Epithelial cell of proximal tubule (primary cell): ENCODE data around the gene CD33. TPM values are rescaled to one million over a fixed set of nuclear protein-coding genes. Genes with fewer than 3 reads are reported as not detected.
"Not testable (repeated sequence)": the region's sequence is repeated elsewhere in the genome, so short reads cannot be mapped to it uniquely, and the experiment has no call there.

Experiments
- DNase-seq: peaks from one replicate; pipeline ENCODE4 v3.0.0-alpha.2; 2011; ENCODE audit warnings: low read depth
- H3K4me3 ChIP-seq: 2 replicates; pipeline ENCODE4 v1.5.1; 2011; ENCODE audit warnings: low read depth, mild to moderate bottlenecking, low read length
- total RNA-seq: library from RNA; depleted of rRNA; stranded (reverse); fragments of >200 nt; gene quantifications from 2 replicates; pipeline ENCODE4 v1.2.3, GENCODE V29; 2015
- TF ChIP-seq, protein P1 (sequence below): conservative IDR thresholded peaks from 2 replicates; pipeline ENCODE4 v1.5.1; 2012; ENCODE audit warnings: low read depth, mild to moderate bottlenecking, low read length

Gene CD33
- total RNA-seq, 1 donor from 2014 or later, result not detected

DNA sequence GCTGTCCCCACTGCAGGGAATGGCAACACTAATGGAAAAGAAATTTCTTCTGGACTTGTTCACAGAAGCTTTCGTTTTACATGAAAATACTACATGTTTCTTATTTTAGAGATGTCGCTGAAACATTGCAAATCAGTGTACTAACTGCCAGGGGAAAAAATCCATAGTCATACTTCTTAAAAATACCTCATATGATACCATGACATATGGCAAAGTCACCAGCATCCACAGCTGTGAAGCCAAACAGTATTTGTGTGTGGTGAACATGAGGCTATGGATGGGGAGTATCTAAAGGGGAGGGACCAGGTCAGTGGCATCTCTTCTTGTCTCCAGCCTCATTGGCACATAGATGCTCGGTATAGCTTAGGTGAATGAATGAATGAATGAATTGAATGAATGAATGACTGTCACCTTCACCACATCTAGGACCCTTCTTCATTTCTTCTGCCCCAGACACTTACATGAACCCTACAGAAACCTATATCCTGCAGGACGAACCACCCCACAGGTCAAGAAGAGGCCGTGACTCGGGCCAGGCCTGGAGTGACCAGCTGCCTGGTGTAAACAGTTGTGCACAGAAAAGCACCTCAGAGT is 14.6 kb upstream of the CD33 start:
- DNase-seq, result no peak
- TF ChIP-seq, protein P1, sequence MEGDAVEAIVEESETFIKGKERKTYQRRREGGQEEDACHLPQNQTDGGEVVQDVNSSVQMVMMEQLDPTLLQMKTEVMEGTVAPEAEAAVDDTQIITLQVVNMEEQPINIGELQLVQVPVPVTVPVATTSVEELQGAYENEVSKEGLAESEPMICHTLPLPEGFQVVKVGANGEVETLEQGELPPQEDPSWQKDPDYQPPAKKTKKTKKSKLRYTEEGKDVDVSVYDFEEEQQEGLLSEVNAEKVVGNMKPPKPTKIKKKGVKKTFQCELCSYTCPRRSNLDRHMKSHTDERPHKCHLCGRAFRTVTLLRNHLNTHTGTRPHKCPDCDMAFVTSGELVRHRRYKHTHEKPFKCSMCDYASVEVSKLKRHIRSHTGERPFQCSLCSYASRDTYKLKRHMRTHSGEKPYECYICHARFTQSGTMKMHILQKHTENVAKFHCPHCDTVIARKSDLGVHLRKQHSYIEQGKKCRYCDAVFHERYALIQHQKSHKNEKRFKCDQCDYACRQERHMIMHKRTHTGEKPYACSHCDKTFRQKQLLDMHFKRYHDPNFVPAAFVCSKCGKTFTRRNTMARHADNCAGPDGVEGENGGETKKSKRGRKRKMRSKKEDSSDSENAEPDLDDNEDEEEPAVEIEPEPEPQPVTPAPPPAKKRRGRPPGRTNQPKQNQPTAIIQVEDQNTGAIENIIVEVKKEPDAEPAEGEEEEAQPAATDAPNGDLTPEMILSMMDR, result no peak

DNA sequence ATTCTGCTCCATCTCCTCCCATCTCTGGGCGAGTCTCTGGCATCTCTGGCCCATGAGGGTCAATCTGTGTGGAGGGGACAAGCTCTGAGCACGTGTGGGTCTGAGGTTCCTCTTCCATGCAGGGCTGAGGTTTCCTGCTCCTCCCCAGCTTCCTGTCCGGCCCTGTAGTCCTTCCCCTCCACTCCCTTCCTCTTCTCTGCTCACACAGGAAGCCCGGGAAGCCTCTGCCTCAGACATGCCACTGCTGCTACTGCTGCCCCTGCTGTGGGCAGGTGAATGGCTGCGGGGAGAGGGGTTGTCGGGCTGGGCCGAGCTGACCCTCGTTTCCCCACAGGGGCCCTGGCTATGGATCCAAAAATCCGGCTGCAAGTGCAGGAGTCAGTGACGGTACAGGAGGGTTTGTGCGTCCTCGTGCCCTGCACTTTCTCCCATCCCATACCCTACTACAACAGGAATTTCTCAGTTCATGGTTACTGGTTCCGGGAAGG is 14.0 kb upstream of the CD33 start:
- not testable (repeated sequence) for DNase-seq

More for the DNA sequence above, 14.6 kb upstream of the CD33 start:
- H3K4me3 ChIP-seq, result no peak overlapping the region

DNA sequence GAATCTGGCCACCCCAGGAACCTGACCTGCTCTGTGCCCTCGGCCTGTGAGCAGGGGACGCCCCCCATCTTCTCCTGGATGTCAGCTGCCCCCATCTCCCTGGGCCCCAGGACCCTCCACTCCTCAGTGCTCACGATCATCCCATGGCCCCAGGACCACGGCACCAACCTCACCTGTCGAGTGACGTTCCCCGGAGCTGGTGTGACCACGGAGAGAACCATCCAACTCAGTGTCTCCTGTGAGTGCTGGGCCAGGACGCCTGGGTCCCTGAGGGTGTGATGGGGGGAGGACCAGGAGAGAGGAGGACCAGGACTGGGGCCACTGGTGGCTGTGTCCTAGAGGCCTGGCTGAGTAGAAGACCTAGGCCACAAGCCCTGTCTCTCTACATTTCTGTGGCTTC is 13.0 kb upstream of the CD33 start:
- DNase-seq, result no peak
- TF ChIP-seq, protein P1, result no peak
- H3K4me3 ChIP-seq, result no peak overlapping the region

More for the DNA sequence above, 14.0 kb upstream of the CD33 start:
- not testable (repeated sequence) for H3K4me3 ChIP-seq

DNA sequence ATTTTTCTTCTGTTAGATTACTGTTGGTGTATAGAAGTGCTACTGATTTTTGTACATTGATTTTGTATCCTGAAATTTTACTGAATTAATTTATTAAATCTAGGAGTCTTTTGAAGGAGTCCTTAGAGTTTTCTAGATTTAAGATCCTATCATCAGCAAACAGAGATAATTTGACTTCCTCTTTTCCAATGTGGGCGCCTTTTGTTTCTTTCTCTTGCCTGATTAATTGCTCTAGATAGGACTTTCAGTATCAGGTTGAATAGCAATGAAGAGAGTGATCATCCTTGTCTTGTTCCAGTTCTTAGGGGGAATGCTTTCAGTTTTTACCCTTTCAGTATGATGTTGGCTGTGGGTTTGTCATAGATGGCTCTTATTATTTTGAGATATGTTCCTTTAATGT is 5.6 kb upstream of the CD33 start:
- TF ChIP-seq, protein P1, result no peak
- no peak overlapping the region for H3K4me3 ChIP-seq
- no peak for DNase-seq

DNA sequence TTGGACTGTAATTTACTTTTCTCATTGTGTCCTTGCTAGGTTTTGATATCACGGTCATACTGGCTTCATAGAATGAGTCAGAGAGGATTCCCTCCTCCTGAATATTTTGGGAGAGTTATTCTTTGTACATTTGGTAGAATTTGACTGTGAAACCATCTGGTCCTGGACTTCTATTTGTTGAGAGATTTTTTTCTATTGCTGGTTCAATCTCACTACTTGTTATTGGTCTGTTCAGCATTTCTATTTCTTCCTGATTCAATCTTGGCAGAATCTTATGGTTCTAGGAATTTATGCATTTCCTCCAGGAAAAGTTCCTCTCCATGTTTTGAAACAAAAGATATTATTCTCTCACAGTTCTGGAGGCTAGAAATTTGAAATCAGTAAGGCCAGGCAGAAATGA is 4.9 kb upstream of the CD33 start:
- TF ChIP-seq, protein P1, result no peak
- DNase-seq, result no peak
- H3K4me3 ChIP-seq, result no peak overlapping the region

DNA sequence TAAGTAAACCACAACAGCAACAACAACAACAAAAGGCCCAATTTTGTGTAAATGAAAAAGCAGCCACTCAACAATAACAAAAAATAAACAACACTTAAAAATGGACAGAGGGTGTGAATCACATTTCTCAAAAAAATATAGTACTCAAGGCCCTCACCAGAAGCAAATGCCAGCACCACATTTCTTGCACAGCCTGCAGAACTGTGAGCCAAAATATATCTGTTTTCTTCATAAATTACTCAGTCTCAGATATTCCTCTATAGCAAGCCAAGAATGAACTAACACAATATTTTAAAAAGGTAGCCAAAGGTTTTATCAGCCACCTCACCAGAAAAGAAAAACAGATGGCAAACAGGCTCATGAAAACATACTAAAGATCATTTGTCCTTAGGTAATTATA is 3.9 kb upstream of the CD33 start:
- no peak for DNase-seq
- TF ChIP-seq, protein P1, result no peak
- H3K4me3 ChIP-seq, result no peak overlapping the region

DNA sequence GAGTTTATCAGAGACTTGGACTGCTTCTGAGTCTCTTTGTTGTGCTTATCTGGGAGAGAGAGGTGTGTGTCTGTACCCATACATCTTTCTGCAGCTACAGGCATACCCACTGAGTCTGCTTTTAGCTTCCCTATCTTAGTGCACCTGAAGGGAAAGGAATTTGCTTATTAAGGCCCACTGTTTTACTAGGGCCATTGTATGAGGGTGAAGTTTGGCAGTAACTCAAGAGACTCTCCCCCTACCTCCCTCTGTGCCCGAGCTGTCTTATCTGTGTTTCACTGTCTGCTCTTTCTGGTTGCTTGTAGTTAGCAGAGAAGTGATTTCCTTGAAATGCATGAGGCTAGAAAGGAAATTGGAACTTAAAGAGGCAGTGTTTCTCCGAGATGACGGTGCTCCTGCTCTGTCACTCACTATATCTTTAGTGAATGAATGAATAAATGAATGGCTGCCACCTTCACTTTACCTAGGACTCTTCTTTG is 678 bp upstream of the CD33 start:
- TF ChIP-seq, protein P1, result no peak
- no peak for DNase-seq

More for the DNA sequence above, 678 bp upstream of the CD33 start:
- no peak overlapping the region for H3K4me3 ChIP-seq
